T-helper 22 cell (primary cell): Measurements from ENCODE around the gene FARP1.

Experiments
- DNase-seq: peaks from one replicate; pipeline ENCODE4 v3.0.0-alpha.2; 2020; ENCODE audit warnings: low read depth

Gene FARP1

GRCh38 chr13:98142380-98143156 lies at the start of gene FARP1:
TSS of gene FARP1 (plus strand) at chr13:98143094. CDS start at chr13:98213243, 70,149 bp downstream.
- DNase-seq: no peak

GRCh38 chr13:98094678-98095266 lies 48.1 kb upstream of the FARP1 start:
- no peak for DNase-seq

- DNase-seq: no peak
These were observed 46.8 kb upstream of the FARP1 start for GRCh38 chr13:98096059-98096458.

GRCh38 chr13:98097749-98098148 lies 45.1 kb upstream of the FARP1 start:
- no peak for DNase-seq

- DNase-seq: no peak
These were observed 44.4 kb upstream of the FARP1 start for GRCh38 chr13:98098516-98098915.

- no peak for DNase-seq
These were observed 43.3 kb upstream of the FARP1 start for GRCh38 chr13:98099627-98100026.

GRCh38 chr13:98100481-98100880 lies 42.4 kb upstream of the FARP1 start:
- no peak for DNase-seq

GRCh38 chr13:98103531-98103930 lies 39.4 kb upstream of the FARP1 start:
- no peak for DNase-seq

- DNase-seq: no peak
These were observed 38.7 kb upstream of the FARP1 start for GRCh38 chr13:98103942-98104880.

- DNase-seq: no peak
These were observed 37.0 kb upstream of the FARP1 start for GRCh38 chr13:98105929-98106336.

- DNase-seq: no peak
These were observed 34.6 kb upstream of the FARP1 start for GRCh38 chr13:98108341-98108740.

GRCh38 chr13:98109226-98109853 lies 33.6 kb upstream of the FARP1 start:
- DNase-seq: no peak

- DNase-seq: no peak
These were observed 32.1 kb upstream of the FARP1 start for GRCh38 chr13:98110749-98111148.

- DNase-seq: no peak
These were observed 31.5 kb upstream of the FARP1 start for GRCh38 chr13:98111168-98112098.

GRCh38 chr13:98112456-98112855 lies 30.4 kb upstream of the FARP1 start:
- DNase-seq: no peak

GRCh38 chr13:98118865-98119264 lies 24.0 kb upstream of the FARP1 start:
- no peak for DNase-seq

- no peak for DNase-seq
These were observed 19.7 kb upstream of the FARP1 start for GRCh38 chr13:98123176-98123575.

- DNase-seq: no peak
These were observed 13.7 kb upstream of the FARP1 start for GRCh38 chr13:98129059-98129746.

- no peak for DNase-seq
These were observed 8.9 kb upstream of the FARP1 start for GRCh38 chr13:98133946-98134345.

GRCh38 chr13:98134901-98135300 lies 8.0 kb upstream of the FARP1 start:
- no peak for DNase-seq
